Coronary artery (tissue), 2 donors: ENCODE data around the gene MATN1.

Source experiments
- DNase-seq: peaks from one replicate; pipeline ENCODE4 v3.0.0-alpha.2; 2017; ENCODE audit warnings: low spot score
- H3K27ac ChIP-seq, 2 donors: fragments of 200-600 bp; sonication (generic); one replicate each; pipeline ENCODE4 v1.5.1; 2016 to 2019
- H3K4me3 ChIP-seq: fragments of 200-600 bp; sonication (generic); 2 replicates; pipeline ENCODE4 v1.5.1; 2016; ENCODE audit warnings: mild to moderate bottlenecking, moderate library complexity
- CTCF ChIP-seq: fragments of 200-600 bp; sonication (generic); IDR thresholded peaks from one replicate; pipeline ENCODE4 v1.5.1; 2019; ENCODE audit warnings: antibody characterized with exemption

Gene MATN1

GRCh38 chr1:30668546-30669327 lies 54.6 kb downstream of the MATN1 start:
- no peak for DNase-seq
- H3K4me3 ChIP-seq, result no peak overlapping the region
- no peak overlapping the region for H3K27ac ChIP-seq
- no peak for TF ChIP-seq CTCF

DNA sequence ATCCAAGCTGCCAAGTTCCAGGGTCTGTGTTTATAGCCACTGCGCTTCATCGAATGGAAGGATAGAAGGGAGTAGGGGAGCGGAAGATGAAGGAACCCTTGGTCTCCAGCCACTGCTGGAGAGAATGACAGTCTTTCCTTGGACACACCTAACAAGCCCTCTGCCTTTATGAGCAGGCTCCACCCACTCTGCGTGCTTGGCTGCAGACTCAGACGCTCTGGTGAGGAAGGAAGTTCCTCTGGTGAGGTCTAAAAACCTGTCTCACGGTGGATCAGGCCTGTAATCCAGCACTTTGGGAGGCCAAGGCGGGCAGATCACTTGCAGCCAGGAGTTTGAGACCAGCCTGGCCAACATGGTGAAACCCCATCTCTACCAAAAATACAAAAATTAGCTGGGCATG lies 55.4 kb downstream of the MATN1 start:
- Histone ChIP-seq H3K27ac (no peak overlapping the region), H3K4me3 (no peak overlapping the region)
- DNase-seq, result no peak
- TF ChIP-seq CTCF, result no peak

DNA sequence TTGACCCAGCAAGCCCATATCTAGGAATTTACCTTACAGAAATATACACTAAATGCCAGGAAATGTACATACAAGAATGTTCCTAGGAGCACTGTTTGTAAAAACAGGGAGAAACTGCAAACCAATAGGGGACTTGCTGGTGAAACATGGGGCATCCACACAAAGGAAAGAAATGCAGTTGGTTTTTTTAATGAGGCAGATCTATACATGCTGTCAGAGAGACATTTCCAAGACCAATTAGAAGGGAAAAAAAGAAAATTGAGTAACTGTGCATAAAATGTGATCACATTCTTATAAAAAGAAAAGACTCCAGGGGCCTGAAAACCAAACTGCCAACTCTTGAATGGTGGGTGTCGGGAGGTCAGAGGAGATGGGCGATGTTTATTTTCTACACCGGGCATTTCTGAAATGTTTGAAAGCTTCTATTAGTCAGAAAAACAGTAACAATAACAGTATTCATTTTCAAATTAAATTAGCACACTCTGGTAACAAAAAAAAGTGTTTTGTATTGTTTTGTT lies 56.6 kb downstream of the MATN1 start:
- no peak overlapping the region for H3K4me3 ChIP-seq
- no peak overlapping the region for H3K27ac ChIP-seq
- TF ChIP-seq CTCF, result no peak
- DNase-seq, result no peak

- no peak overlapping the region for H3K27ac ChIP-seq
- TF ChIP-seq CTCF, result no peak
- no peak for DNase-seq
These were observed 58.0 kb downstream of the MATN1 start for GRCh38 chr1:30665216-30666010.

GRCh38 chr1:30664103-30664755 lies 59.2 kb downstream of the MATN1 start:
- H3K27ac ChIP-seq, result no peak overlapping the region
- DNase-seq, result no peak

More at GRCh38 chr1:30665216-30666010, 58.0 kb downstream of the MATN1 start:
- H3K4me3 ChIP-seq, result no peak overlapping the region

DNA sequence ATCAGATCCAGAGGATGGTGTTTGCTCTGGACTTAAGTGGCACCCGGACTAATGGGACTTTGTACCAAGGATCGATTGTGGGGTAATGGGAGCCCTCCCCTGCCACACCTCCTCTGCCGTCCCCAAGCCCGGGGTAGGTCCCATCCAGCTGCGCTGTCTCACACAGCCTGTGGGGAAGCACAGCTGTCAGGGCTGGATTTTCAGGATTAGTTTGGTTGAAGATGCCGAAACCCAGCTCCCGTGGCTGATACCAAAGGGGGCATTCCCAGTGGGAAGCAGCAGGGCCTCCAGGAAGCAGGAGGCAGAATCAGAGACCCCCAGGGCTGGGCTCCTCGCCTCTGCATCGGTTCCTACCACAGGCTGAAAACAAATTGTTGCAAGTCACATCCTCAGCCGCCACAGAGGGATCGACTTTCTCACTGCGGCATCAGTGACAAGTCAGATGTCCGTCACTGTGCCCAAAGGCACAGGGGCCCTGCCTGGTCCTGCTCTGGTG lies 59.7 kb downstream of the MATN1 start:
- no peak overlapping the region for H3K4me3 ChIP-seq
- H3K27ac ChIP-seq, result no peak overlapping the region
- no peak for TF ChIP-seq CTCF
- DNase-seq, result no peak

More at GRCh38 chr1:30664103-30664755, 59.2 kb downstream of the MATN1 start:
- TF ChIP-seq CTCF, result no peak
- H3K4me3 ChIP-seq, result no peak overlapping the region
